ENCODE data around the gene GRPEL2.
A peak's percentile ranks its signal among the peaks of the same experiment; 100 is the strongest.

Gene GRPEL2

GRCh38 chr5:149358294-149358651 is 13.0 kb downstream of the GRPEL2 start:
- DNase-seq, result peak; percentile 35 to 38

GRCh38 chr5:149358868-149359495 is 13.7 kb downstream of the GRPEL2 start:
- no peak for DNase-seq

- no peak for DNase-seq
These were observed 15.0 kb downstream of the GRPEL2 start for GRCh38 chr5:149360272-149360671.

- no peak for DNase-seq
These were observed 17.2 kb downstream of the GRPEL2 start for GRCh38 chr5:149362541-149362940.

GRCh38 chr5:149363358-149363757 is 18.1 kb downstream of the GRPEL2 start:
- no peak for DNase-seq

GRCh38 chr5:149363936-149364335 is 18.6 kb downstream of the GRPEL2 start:
- no peak for DNase-seq

GRCh38 chr5:149364719-149365118 is 19.4 kb downstream of the GRPEL2 start:
- DNase-seq, result no peak

- DNase-seq, result no peak
These were observed 20.1 kb downstream of the GRPEL2 start for GRCh38 chr5:149365418-149365817.

GRCh38 chr5:149366169-149366729 is 20.9 kb downstream of the GRPEL2 start:
- no peak for DNase-seq

- peak; percentile 80 to 85 for DNase-seq
These were observed 22.1 kb downstream of the GRPEL2 start for GRCh38 chr5:149367249-149367971.

- DNase-seq, result no peak
These were observed 22.8 kb downstream of the GRPEL2 start for GRCh38 chr5:149367972-149368645.

- no peak for DNase-seq
These were observed 25.6 kb downstream of the GRPEL2 start for GRCh38 chr5:149370878-149371277.

- peak; percentile 47 to 71 for DNase-seq
These were observed 26.1 kb downstream of the GRPEL2 start for GRCh38 chr5:149371296-149371962.

- no peak for DNase-seq
These were observed 26.9 kb downstream of the GRPEL2 start for GRCh38 chr5:149372076-149372795.

- DNase-seq, result no peak
These were observed 27.6 kb downstream of the GRPEL2 start for GRCh38 chr5:149372932-149373331.

GRCh38 chr5:149374303-149374702 is 29.0 kb downstream of the GRPEL2 start:
- no peak for DNase-seq

- no peak for DNase-seq
These were observed 29.5 kb downstream of the GRPEL2 start for GRCh38 chr5:149374801-149375200.

GRCh38 chr5:149375434-149375833 is 30.1 kb downstream of the GRPEL2 start:
- no peak for DNase-seq

GRCh38 chr5:149376104-149376503 is 30.8 kb downstream of the GRPEL2 start:
- DNase-seq, result no peak

GRCh38 chr5:149376711-149377447 is 31.6 kb downstream of the GRPEL2 start:
- DNase-seq, result no peak

GRCh38 chr5:149378241-149378820 is 33.0 kb downstream of the GRPEL2 start:
- DNase-seq, result no peak

All from SHP77 (cell line).